ENCODE data around the gene NEO1.

NEO1 gene

DNA sequence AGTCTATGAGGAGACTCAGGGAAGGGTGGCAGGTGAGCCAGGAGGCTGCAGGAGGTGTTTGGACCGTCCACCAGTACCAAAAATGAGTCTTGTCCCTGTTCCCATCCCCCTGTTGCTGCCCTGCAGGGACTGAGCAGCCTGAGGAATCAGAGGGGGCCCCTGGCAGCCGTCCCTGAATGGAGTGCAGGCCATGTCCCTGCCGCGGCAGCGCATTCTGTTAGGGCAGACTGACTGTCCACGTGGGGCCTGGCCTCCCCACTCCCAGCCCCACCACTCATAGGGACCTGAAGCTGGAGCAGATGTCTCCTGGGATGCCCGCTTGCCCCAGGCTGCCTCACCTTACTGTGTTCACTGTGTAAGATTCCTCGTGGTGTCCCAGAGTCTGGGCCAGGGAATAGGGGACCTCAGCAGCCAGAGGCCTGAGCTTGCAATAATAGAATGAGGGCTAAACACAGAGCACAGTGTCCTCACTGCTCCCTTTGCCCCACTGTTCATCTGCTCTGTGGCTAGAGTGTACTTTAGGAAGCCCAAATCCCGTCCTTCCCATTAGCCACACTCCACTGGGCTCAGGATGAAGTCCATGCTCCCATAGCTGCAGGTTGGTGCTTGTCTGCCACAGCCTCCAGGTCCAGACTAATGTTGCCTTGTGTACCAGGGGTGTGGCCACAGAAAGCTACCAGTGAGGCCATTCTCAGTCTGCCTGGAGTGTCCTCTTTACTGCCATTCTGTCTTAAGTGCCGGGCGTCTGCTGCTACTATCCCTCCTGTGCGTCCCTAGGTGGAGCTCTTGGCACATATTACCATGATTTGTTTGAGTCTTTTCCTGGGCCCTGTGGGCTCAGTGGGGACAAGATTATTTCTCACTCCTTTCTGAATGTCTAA is 253.3 kb downstream of the NEO1 start:
- no peaks in the 10 kb centered on the region for H3K9me3 ChIP-seq (ENCODE audit: control insufficient read depth, low read length)
- H3K4me3 ChIP-seq (ENCODE audit: insufficient read depth in 1 of 2, low read depth in 1 of 2, low read length in 2 of 2): no peak overlapping the region
- H3K4me2 ChIP-seq (ENCODE audit: low read length, poor library complexity, severe bottlenecking): no peak overlapping the region
- no peak overlapping the region for H3K9ac ChIP-seq (ENCODE audit: low read length)
- WGBS: 73% methylated on average over 12 of the region's 12 CpGs
- H2AK5ac ChIP-seq (ENCODE audit: low read length, severe bottlenecking): no peak overlapping the region
- no peaks in the 10 kb centered on the region for H3K27me3 ChIP-seq (ENCODE audit: control insufficient read depth in 1 of 2, insufficient read depth in 1 of 2, low read length in 2 of 2)
- H2AFZ ChIP-seq (ENCODE audit: low read depth, low read length): no peak overlapping the region
- no peaks in the 10 kb centered on the region for H3K79me1 ChIP-seq (replicated peaks; ENCODE audit: low read length, poor library complexity, severe bottlenecking)
- H3K23ac ChIP-seq (ENCODE audit: low read length in 2 of 2): no peak overlapping the region
- H3K14ac ChIP-seq (ENCODE audit: low read length in 2 of 2): no peak overlapping the region
- H2BK120ac ChIP-seq (ENCODE audit: low read depth, low read length): no peak overlapping the region
- no peak overlapping the region for H4K8ac ChIP-seq (ENCODE audit: low read length)
- H3K4ac ChIP-seq (ENCODE audit: low read depth in 1 of 2, low read length in 2 of 2): no peak overlapping the region
- no peak overlapping the region for H2BK12ac ChIP-seq (ENCODE audit: low read length in 2 of 2)
- H3K27ac ChIP-seq (ENCODE audit: low read length, poor library complexity, severe bottlenecking): no peak overlapping the region
- peaks cover 12 to 49% of the 10 kb centered on the region in 2 experiments for H3K36me3 ChIP-seq (ENCODE audit: control insufficient read depth in 1 of 2, insufficient read depth in 2 of 2, low read depth in 1 of 2, low read length in 2 of 2)
- no peak overlapping the region for H2BK15ac ChIP-seq (ENCODE audit: low read depth, poor library complexity, severe bottlenecking)
- H2BK5ac ChIP-seq (ENCODE audit: low read depth, low read length, poor library complexity, severe bottlenecking): no peak overlapping the region
- H3K4me1 ChIP-seq (ENCODE audit: control insufficient read depth, insufficient read depth, low read depth, low read length): peaks cover 1% of the 10 kb centered on the region
- H4K91ac ChIP-seq (ENCODE audit: low read length): no peak overlapping the region
- H3K18ac ChIP-seq (ENCODE audit: low read depth in 1 of 2, low read length in 2 of 2): no peak overlapping the region
- DNase-seq: peak; percentile 73

DNA sequence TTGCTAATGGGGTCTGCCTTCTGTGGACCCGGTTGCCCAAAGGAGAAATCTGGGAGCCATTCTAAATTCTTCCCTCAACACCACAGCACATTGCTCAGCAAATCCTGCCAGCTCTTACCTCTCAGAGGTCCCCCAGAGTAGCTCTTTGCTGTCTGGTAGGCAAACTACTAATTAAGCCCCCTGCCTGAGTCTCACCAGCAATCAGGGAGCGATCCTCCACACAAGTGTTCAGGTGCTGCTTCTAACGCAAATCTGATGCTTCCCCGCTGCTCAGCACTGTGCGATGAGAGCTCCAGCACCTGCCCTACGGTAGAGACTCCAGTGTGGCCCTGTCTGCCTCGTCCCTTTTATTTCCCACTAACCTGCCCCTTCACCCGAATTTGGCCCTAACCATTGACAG is 256.0 kb downstream of the NEO1 start:
- Histone ChIP-seq H4K91ac (ENCODE audit: low read length) (no peak overlapping the region), H2BK12ac (ENCODE audit: low read length in 2 of 2) (no peak overlapping the region), H4K8ac (ENCODE audit: low read length) (no peak overlapping the region), H3K4me1 (ENCODE audit: control insufficient read depth, insufficient read depth, low read depth, low read length) (peaks cover 1% of the 10 kb centered on the region), H3K4ac (ENCODE audit: low read depth in 1 of 2, low read length in 2 of 2) (no peak overlapping the region), H3K23ac (ENCODE audit: low read length in 2 of 2) (no peak overlapping the region), H2BK15ac (ENCODE audit: low read depth, poor library complexity, severe bottlenecking) (no peak overlapping the region), H2BK5ac (ENCODE audit: low read depth, low read length, poor library complexity, severe bottlenecking) (no peak overlapping the region), H3K9ac (ENCODE audit: low read length) (no peak overlapping the region), H2AK5ac (ENCODE audit: low read length, severe bottlenecking) (no peak overlapping the region), H3K79me1 (replicated peaks; ENCODE audit: low read length, poor library complexity, severe bottlenecking) (no peaks in the 10 kb centered on the region), H2AFZ (ENCODE audit: low read depth, low read length) (no peak overlapping the region), H3K27ac (ENCODE audit: low read length, poor library complexity, severe bottlenecking) (no peak overlapping the region), H3K9me3 (ENCODE audit: control insufficient read depth, low read length) (no peaks in the 10 kb centered on the region), H3K14ac (ENCODE audit: low read length in 2 of 2) (no peak overlapping the region), H3K36me3 (ENCODE audit: control insufficient read depth in 1 of 2, insufficient read depth in 2 of 2, low read depth in 1 of 2, low read length in 2 of 2) (peaks cover 3 to 37% of the 10 kb centered on the region in 2 experiments), H3K27me3 (ENCODE audit: control insufficient read depth in 1 of 2, insufficient read depth in 1 of 2, low read length in 2 of 2) (no peaks in the 10 kb centered on the region), H2BK120ac (ENCODE audit: low read depth, low read length) (no peak overlapping the region), H3K18ac (ENCODE audit: low read depth in 1 of 2, low read length in 2 of 2) (no peak overlapping the region), H3K4me3 (ENCODE audit: insufficient read depth in 1 of 2, low read depth in 1 of 2, low read length in 2 of 2) (no peak overlapping the region), H3K4me2 (ENCODE audit: low read length, poor library complexity, severe bottlenecking) (no peak overlapping the region)
- no peak for DNase-seq
- 97% methylated on average over 8 of the region's 8 CpGs for WGBS

DNA sequence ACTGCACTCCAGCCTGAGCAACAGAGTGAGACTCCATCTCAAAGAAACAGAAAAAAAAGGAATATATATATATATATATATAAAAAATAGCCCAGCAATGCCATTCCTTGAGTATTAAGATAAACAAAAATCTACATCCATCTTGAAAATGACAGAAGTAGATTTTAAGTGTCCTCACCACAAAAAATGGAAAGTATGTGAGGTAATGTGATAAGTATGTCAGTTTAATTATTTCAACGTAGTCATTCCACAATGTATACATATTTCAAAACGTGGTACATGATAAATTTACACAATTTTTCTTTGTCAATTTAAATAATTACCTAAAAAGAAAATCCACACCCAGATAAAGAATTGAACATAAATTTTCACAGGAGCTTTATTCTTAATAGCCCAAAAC is 261.6 kb downstream of the NEO1 start:
- no peak overlapping the region for H3K4me3 ChIP-seq (ENCODE audit: insufficient read depth in 1 of 2, low read depth in 1 of 2, low read length in 2 of 2)
- H3K14ac ChIP-seq (ENCODE audit: low read length in 2 of 2): no peak overlapping the region
- no peak overlapping the region for H2AK5ac ChIP-seq (ENCODE audit: low read length, severe bottlenecking)
- H4K91ac ChIP-seq (ENCODE audit: low read length): no peak overlapping the region
- no peak overlapping the region for H3K23ac ChIP-seq (ENCODE audit: low read length in 2 of 2)
- no peak overlapping the region for H4K8ac ChIP-seq (ENCODE audit: low read length)
- no peak overlapping the region for H3K4me2 ChIP-seq (ENCODE audit: low read length, poor library complexity, severe bottlenecking)
- peaks cover 10% of the 10 kb centered on the region for H3K4me1 ChIP-seq (ENCODE audit: control insufficient read depth, insufficient read depth, low read depth, low read length)
- H3K9ac ChIP-seq (ENCODE audit: low read length): no peak overlapping the region
- peaks cover 0 to 3% of the 10 kb centered on the region in 2 experiments for H3K36me3 ChIP-seq (ENCODE audit: control insufficient read depth in 1 of 2, insufficient read depth in 2 of 2, low read depth in 1 of 2, low read length in 2 of 2)
- no peaks in the 10 kb centered on the region for H3K79me1 ChIP-seq (replicated peaks; ENCODE audit: low read length, poor library complexity, severe bottlenecking)
- H2BK120ac ChIP-seq (ENCODE audit: low read depth, low read length): no peak overlapping the region
- no peaks in the 10 kb centered on the region for H3K9me3 ChIP-seq (ENCODE audit: control insufficient read depth, low read length)
- DNase-seq: no peak
- no peak overlapping the region for H2BK5ac ChIP-seq (ENCODE audit: low read depth, low read length, poor library complexity, severe bottlenecking)
- no peak overlapping the region for H3K27ac ChIP-seq (ENCODE audit: low read length, poor library complexity, severe bottlenecking)
- peaks cover 0 to 9% of the 10 kb centered on the region in 2 experiments for H3K27me3 ChIP-seq (ENCODE audit: control insufficient read depth in 1 of 2, insufficient read depth in 1 of 2, low read length in 2 of 2)
- no peak overlapping the region for H2AFZ ChIP-seq (ENCODE audit: low read depth, low read length)
- H3K18ac ChIP-seq (ENCODE audit: low read depth in 1 of 2, low read length in 2 of 2): no peak overlapping the region
- H2BK12ac ChIP-seq (ENCODE audit: low read length in 2 of 2): no peak overlapping the region
- no peak overlapping the region for H2BK15ac ChIP-seq (ENCODE audit: low read depth, poor library complexity, severe bottlenecking)
- no peak overlapping the region for H3K4ac ChIP-seq (ENCODE audit: low read depth in 1 of 2, low read length in 2 of 2)
- no CpG with 5 or more reads among the region's 2 CpGs for WGBS

DNA sequence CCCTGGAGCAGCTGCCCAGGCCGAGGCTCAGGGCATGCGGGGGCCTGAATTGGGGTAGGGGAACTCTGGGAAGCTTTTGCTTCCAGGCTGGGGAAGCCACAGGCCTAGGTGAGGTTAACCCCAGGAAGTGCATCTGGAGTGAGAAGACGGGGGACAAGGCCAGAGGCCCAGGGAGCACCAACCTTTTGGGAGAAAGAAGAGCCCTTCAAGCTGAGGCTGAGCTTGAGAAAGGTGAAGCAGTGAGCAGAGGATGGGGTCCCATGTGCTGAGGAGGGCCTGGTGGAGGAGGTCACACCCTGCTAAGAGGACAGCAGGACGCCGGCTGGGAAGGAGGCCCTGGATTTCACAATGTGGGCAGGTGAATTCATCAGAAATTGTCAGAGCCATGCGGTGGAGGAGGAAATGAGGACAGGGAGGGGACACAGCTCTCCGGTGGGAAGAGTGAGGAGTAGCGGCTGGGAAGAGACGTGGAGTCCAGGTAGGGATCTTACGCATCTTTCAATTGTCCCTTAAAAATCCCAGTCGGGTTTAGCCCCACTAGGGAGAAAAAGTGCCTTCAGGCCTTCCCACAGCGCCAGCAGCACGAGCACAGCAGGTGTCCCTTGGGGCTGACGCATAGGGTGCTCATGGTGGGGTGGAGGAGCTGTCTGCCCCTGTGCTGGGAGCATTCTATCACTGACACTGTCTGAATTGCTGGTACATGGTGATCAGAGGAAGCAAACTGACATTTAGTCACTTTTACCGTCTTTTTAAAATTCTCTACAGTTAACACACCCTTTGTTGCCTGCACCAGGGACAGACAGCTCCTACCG is 265.6 kb downstream of the NEO1 start:
- Histone ChIP-seq H2BK15ac (ENCODE audit: low read depth, poor library complexity, severe bottlenecking) (no peak overlapping the region), H3K14ac (ENCODE audit: low read length in 2 of 2) (no peak overlapping the region), H3K23ac (ENCODE audit: low read length in 2 of 2) (no peak overlapping the region), H3K27me3 (ENCODE audit: control insufficient read depth in 1 of 2, insufficient read depth in 1 of 2, low read length in 2 of 2) (peaks cover 10 to 39% of the 10 kb centered on the region in 2 experiments), H3K9ac (ENCODE audit: low read length) (no peak overlapping the region), H4K8ac (ENCODE audit: low read length) (no peak overlapping the region), H2BK120ac (ENCODE audit: low read depth, low read length) (no peak overlapping the region), H3K4me2 (ENCODE audit: low read length, poor library complexity, severe bottlenecking) (no peak overlapping the region), H3K36me3 (ENCODE audit: control insufficient read depth in 1 of 2, insufficient read depth in 2 of 2, low read depth in 1 of 2, low read length in 2 of 2) (no peaks in the 10 kb centered on the region), H3K4ac (ENCODE audit: low read depth in 1 of 2, low read length in 2 of 2) (no peak overlapping the region), H3K4me1 (ENCODE audit: control insufficient read depth, insufficient read depth, low read depth, low read length) (peaks cover 10% of the 10 kb centered on the region), H3K27ac (ENCODE audit: low read length, poor library complexity, severe bottlenecking) (no peak overlapping the region), H2AK5ac (ENCODE audit: low read length, severe bottlenecking) (no peak overlapping the region), H3K79me1 (replicated peaks; ENCODE audit: low read length, poor library complexity, severe bottlenecking) (no peaks in the 10 kb centered on the region), H2AFZ (ENCODE audit: low read depth, low read length) (no peak overlapping the region), H2BK12ac (ENCODE audit: low read length in 2 of 2) (no peak overlapping the region), H4K91ac (ENCODE audit: low read length) (no peak overlapping the region), H3K4me3 (ENCODE audit: insufficient read depth in 1 of 2, low read depth in 1 of 2, low read length in 2 of 2) (no peak overlapping the region), H2BK5ac (ENCODE audit: low read depth, low read length, poor library complexity, severe bottlenecking) (no peak overlapping the region), H3K9me3 (ENCODE audit: control insufficient read depth, low read length) (no peaks in the 10 kb centered on the region), H3K18ac (ENCODE audit: low read depth in 1 of 2, low read length in 2 of 2) (no peak overlapping the region)
- DNase-seq: no peak
- WGBS: 83% methylated on average over 16 of the region's 16 CpGs
